ENCODE data around the gene AMH. TPM values are rescaled to one million over a fixed set of nuclear protein-coding genes. Genes with fewer than 3 reads are reported as not detected.

Gene AMH
- polyA plus RNA-seq, 1 of the 3 experiments (the other 2 are of a cell fraction), result 18.1 TPM

DNA sequence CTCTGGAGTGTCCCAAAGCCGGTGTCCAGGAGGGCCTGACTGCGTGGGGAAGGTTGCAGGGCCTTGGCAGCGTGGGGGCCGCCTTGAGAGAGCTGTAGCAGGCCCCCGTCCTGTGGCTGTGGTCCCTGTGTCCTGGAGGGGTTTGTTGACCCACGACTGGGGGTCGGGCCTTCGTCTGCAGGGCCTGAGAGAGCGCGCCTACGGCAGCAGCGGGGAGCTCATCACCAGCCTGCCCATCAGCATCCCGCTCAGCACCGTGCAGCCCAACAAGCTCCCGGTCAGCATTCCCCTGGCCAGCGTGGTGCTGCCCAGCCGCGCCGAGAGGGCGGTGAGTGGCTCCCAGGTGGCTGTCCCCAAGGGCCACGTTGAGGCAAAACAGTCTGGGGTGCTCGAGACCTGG, 31.5 kb upstream of the AMH start:
- no peak overlapping the region for H3K4me2 ChIP-seq
- H3K4me1 ChIP-seq (ENCODE audit: control insufficient read depth in 1 of 2, insufficient read depth in 2 of 2, low read depth in 1 of 2, low read length in 1 of 2), result peaks cover 0 to 13% of the 10 kb centered on the region in 2 experiments; a peak in 1 of 4 replicates
- H3K9ac ChIP-seq, result no peak overlapping the region
- TF ChIP-seq, protein P1, sequence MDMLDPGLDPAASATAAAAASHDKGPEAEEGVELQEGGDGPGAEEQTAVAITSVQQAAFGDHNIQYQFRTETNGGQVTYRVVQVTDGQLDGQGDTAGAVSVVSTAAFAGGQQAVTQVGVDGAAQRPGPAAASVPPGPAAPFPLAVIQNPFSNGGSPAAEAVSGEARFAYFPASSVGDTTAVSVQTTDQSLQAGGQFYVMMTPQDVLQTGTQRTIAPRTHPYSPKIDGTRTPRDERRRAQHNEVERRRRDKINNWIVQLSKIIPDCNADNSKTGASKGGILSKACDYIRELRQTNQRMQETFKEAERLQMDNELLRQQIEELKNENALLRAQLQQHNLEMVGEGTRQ (IDR thresholded peaks at IDR 0.05; ENCODE audit: borderline replicate concordance, low read depth, low read length), result no peak
- TF ChIP-seq SIN3A (IDR thresholded peaks at IDR 0.05; ENCODE audit: borderline replicate concordance, low read depth, low read length) (no peak), RFX5 (IDR thresholded peaks at IDR 0.05; ENCODE audit: low read length) (no peak), TEAD4 (IDR thresholded peaks at IDR 0.05; ENCODE audit: borderline replicate concordance, insufficient read depth) (no peak)
- ChIA-PET POLR2A (no interaction called here), CTCF (interaction anchor here (1.0 to 2.2 kb wide), 3 partner anchors 18 to 98 kb away, joined by 3 to 9 read pairs (median 3); no protein-coding TSS in a partner anchor)
- 98% methylated on average over 19 of the region's 22 CpGs for WGBS (ENCODE audit: low lambda C conversion rate)
- H3K9me3 ChIP-seq, result no peaks in the 10 kb centered on the region
- H2AFZ ChIP-seq (ENCODE audit: low read depth), result no peak overlapping the region
- no peaks in the 10 kb centered on the region for H3K27me3 ChIP-seq (ENCODE audit: insufficient read depth)
- H3K79me2 ChIP-seq (ENCODE audit: insufficient read depth), result no peaks in the 10 kb centered on the region
- no peaks in the 10 kb centered on the region for H3F3A ChIP-seq (replicated peaks; ENCODE audit: insufficient read depth)
- H3K4me3 ChIP-seq (ENCODE audit: low read depth in 2 of 2, low read length in 1 of 2), result no peak overlapping the region
- H4K20me1 ChIP-seq (ENCODE audit: insufficient read depth), result no peaks in the 10 kb centered on the region
- peaks cover 0 to 67% of the 10 kb centered on the region in 2 experiments for H3K36me3 ChIP-seq (replicated peaks in 1 of 2; ENCODE audit: control insufficient read depth in 1 of 2, insufficient read depth in 2 of 2, low read length in 1 of 2)
- H3K27ac ChIP-seq (ENCODE audit: low read depth in 2 of 2, low read length in 1 of 2), result no peak overlapping the region
- DNase-seq, result no peak
- H3K9me2 ChIP-seq, result no peaks in the 10 kb centered on the region

DNA sequence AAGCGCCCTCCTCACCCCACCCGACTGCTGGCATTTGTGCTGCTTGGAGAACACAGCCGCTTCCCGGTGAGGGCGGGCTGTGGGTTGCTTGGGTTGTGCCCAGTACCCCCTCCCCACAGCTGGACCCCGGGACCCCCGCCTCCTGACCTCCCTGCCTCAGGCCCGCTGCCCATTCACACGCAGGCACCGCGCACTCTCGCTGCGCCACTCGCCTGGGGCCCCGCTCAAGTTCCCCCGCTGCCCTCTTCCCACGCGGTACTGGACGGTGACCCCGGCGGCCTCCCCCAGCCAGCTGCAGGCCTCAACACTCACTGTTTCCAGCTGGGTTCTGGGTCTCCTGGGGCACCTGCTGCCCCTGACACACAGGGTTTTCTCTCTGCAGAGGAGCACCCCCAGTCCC, 29.4 kb upstream of the AMH start:
- POLR2A ChIA-PET, result no interaction called here
- peaks cover 3 to 55% of the 10 kb centered on the region in 2 experiments for H3K36me3 ChIP-seq (replicated peaks in 1 of 2; ENCODE audit: control insufficient read depth in 1 of 2, insufficient read depth in 2 of 2, low read length in 1 of 2)

More for the DNA sequence above, 29.4 kb upstream of the AMH start:
- Histone ChIP-seq H3K4me3 (ENCODE audit: low read depth in 2 of 2, low read length in 1 of 2) (no peak overlapping the region), H3K9me3 (no peaks in the 10 kb centered on the region), H3K4me2 (no peak overlapping the region), H3F3A (replicated peaks; ENCODE audit: insufficient read depth) (no peaks in the 10 kb centered on the region), H3K79me2 (ENCODE audit: insufficient read depth) (no peaks in the 10 kb centered on the region), H3K9me2 (no peaks in the 10 kb centered on the region), H3K9ac (no peak overlapping the region), H3K4me1 (ENCODE audit: control insufficient read depth in 1 of 2, insufficient read depth in 2 of 2, low read depth in 1 of 2, low read length in 1 of 2) (peaks cover 0 to 13% of the 10 kb centered on the region in 2 experiments; a peak in 1 of 4 replicates), H3K27ac (ENCODE audit: low read depth in 2 of 2, low read length in 1 of 2) (no peak overlapping the region; a peak in 1 of 4 replicates), H4K20me1 (ENCODE audit: insufficient read depth) (no peaks in the 10 kb centered on the region), H2AFZ (ENCODE audit: low read depth) (no peak overlapping the region), H3K27me3 (ENCODE audit: insufficient read depth) (no peaks in the 10 kb centered on the region)
- WGBS (ENCODE audit: low lambda C conversion rate), result 98% methylated on average over 19 of the region's 21 CpGs
- TF ChIP-seq EZH2phosphoT487 (IDR thresholded peaks at IDR 0.05; ENCODE audit: borderline replicate concordance, low read depth) (no peak), TCF12 (IDR thresholded peaks at IDR 0.05) (no peak), GABPA (IDR thresholded peaks at IDR 0.05; ENCODE audit: low read depth) (no peak), MXI1 (IDR thresholded peaks at IDR 0.05; ENCODE audit: low read depth, low read length) (no peak), RXRA (IDR thresholded peaks at IDR 0.05; ENCODE audit: borderline replicate concordance, low read depth) (no peak), RFX5 (IDR thresholded peaks at IDR 0.05; ENCODE audit: low read length) (no peak), TEAD4 (IDR thresholded peaks at IDR 0.05; ENCODE audit: borderline replicate concordance, insufficient read depth) (no peak), POLR2AphosphoS5 (IDR thresholded peaks at IDR 0.05; ENCODE audit: low read depth, low read length) (no peak), EP300 (IDR thresholded peaks at IDR 0.05; ENCODE audit: borderline replicate concordance in 1 of 2, low read depth in 1 of 2, low read length in 1 of 2) (no peak), FOXJ3 (CRISPR knock-in tag; IDR thresholded peaks at IDR 0.05) (no peak), CHD2 (IDR thresholded peaks at IDR 0.05; ENCODE audit: low read length, partially characterized antibody) (no peak)
- TF ChIP-seq, protein P2, sequence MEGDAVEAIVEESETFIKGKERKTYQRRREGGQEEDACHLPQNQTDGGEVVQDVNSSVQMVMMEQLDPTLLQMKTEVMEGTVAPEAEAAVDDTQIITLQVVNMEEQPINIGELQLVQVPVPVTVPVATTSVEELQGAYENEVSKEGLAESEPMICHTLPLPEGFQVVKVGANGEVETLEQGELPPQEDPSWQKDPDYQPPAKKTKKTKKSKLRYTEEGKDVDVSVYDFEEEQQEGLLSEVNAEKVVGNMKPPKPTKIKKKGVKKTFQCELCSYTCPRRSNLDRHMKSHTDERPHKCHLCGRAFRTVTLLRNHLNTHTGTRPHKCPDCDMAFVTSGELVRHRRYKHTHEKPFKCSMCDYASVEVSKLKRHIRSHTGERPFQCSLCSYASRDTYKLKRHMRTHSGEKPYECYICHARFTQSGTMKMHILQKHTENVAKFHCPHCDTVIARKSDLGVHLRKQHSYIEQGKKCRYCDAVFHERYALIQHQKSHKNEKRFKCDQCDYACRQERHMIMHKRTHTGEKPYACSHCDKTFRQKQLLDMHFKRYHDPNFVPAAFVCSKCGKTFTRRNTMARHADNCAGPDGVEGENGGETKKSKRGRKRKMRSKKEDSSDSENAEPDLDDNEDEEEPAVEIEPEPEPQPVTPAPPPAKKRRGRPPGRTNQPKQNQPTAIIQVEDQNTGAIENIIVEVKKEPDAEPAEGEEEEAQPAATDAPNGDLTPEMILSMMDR (IDR thresholded peaks at IDR 0.05), result no peak
- TF ChIP-seq, protein P1 (IDR thresholded peaks at IDR 0.05; ENCODE audit: borderline replicate concordance, low read depth, low read length), result no peak
- TF ChIP-seq, protein P3, sequence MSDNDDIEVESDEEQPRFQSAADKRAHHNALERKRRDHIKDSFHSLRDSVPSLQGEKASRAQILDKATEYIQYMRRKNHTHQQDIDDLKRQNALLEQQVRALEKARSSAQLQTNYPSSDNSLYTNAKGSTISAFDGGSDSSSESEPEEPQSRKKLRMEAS (IDR thresholded peaks at IDR 0.05; ENCODE audit: low read depth), result no peak
- TF ChIP-seq, protein P4, sequence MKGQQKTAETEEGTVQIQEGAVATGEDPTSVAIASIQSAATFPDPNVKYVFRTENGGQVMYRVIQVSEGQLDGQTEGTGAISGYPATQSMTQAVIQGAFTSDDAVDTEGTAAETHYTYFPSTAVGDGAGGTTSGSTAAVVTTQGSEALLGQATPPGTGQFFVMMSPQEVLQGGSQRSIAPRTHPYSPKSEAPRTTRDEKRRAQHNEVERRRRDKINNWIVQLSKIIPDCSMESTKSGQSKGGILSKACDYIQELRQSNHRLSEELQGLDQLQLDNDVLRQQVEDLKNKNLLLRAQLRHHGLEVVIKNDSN (IDR thresholded peaks at IDR 0.05; ENCODE audit: borderline replicate concordance, low read depth), result no peak
- CTCF ChIA-PET, result interaction anchor here (3.2 to 3.8 kb wide), 2 partner anchors 65 to 96 kb away, joined by 23 to 31 read pairs; no protein-coding TSS in a partner anchor
- DNase-seq, result no peak
